ENCODE results near the gene PRKCE.

PRKCE gene

DNA sequence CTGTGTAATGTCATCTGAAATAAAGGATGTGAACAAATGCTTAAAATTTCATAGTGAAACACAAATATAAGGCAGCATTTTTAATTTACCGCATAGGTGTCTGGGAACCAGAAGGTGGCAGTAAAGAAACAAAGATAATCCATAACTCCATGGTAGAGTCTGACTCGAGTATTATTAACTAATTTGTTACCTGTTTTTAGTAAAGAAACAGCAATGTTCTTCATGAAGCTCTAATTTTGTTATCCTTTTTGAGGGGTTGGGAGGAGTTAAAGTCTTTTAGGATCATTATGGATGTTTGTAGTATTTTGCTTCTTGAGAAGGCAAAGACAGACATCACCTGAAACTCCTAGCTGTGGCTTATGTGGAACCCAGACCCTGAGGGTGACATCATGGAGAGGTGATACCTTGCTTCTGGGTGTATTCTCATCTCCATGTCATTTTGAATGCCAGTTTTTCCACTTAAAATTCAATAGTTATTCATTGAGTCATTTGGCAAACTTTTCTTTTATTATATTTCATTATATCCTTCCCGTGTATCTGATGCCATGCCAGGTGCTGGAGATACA, 359.5 kb downstream of the PRKCE start:
- peak; percentile 60 for DNase-seq
- in situ Hi-C loops (cut with HindIII; ENCODE audit: low pct_ligation_motif_present, low pct_unique_long_range_greater_than_20kb, low sequenced_read_pairs), result no loop called here

DNA sequence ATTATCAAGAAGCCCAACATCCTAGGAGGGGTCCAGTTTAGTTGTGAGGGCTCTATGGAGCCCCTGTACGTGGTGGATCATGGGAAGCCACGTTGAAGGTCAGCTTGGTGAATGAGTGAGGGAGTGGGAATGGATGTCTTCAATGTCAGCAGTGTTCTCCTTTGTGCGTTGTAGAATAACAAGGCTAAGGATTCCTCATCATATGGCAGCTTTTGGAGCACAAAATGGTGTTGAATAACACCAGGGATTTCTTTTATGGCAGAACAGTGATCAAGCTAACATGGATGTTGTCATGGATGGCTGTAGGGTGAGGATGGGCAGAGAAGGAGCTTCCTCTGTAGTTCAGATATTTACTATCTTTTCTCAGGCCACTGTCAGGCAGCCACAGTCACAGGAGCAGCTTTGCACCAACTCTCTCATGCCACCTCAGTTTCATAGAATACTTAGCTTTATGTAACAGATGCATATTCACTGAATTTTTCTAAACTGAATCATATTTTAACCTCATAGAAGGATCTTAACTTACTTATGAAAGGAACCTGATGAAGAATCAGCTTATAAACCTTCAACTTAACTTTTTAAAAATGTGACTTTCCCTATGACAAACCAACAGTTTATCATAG, 361.3 kb downstream of the PRKCE start:
- DNase-seq, result no peak
- in situ Hi-C loops (cut with HindIII; ENCODE audit: low pct_ligation_motif_present, low pct_unique_long_range_greater_than_20kb, low sequenced_read_pairs), result no loop called here

DNA sequence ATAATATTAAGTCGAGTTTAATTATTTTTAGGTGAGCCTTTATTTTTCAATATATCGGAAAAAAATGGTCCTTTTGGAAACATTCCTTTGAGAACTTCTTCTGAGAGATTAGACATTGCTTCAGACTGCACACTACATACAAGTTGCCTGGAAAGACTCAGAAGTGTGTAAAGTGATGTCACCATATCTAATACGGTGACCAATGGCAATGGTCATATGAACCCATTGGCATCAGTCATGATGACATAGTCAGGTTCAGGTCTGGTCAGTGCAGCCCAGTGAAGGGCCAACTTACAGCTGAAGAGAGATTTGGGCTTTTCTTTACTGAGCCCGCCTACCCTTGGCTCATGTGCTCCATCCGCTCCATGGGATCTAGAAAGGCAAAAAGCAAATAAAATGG, 362.3 kb downstream of the PRKCE start:
- in situ Hi-C loops (cut with HindIII; ENCODE audit: low pct_ligation_motif_present, low pct_unique_long_range_greater_than_20kb, low sequenced_read_pairs), result no loop called here
- no peak for DNase-seq

DNA sequence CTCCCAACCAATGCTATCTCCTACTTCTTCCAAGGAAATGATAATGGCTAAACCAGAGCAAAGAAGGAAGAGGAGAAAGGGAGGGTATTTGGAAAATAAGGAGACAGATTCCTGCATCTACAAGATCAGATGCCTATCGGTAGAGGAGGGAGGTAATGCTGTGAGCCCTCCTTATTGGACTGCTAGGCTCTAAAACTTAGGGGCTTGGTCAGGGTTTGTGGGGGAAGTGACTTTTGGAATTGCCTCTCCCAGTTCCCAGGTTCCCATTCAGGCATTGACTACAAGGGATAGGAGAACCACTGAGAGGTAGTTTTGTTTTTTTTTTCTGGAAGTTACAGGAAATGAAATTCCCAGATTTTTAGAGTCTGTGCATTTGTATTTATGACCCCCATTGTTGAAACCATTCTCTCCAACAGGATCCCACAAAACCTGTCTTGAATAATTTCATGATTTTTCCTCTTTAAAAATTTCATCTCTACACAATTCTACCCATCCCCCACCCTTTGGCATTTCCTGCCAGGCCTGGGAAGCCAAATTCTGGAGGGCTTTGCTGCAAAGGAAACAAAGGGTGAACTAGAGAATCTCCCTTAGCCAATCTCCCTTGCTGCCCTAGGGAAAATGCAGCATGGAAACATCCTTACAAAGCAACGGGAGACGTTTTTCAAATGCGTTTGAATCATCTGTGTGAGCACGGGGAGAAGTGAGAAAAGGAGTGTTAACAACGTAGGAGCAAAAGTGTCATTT, 363.6 kb downstream of the PRKCE start:
- DNase-seq, result no peak
- in situ Hi-C loops (cut with HindIII; ENCODE audit: low pct_ligation_motif_present, low pct_unique_long_range_greater_than_20kb, low sequenced_read_pairs), result no loop called here

DNA sequence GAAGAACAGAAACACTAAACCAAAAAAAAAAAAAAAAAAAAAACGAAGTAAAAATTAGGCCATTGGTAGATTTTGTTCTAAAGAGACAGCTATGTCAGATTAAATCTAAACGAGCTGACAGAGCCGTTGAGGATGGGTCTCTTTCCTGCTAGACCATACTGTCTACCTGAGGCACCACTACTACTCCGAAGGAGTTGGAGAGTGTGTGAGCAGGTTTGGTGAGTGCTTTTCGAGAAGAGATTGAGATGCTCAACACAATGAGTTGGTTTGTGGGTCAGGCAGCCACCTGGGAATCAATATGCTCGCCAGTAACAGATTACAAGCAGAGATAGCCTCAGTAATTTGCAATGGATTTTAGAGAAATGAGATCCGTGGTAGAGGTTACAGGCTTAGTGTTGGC, 364.2 kb downstream of the PRKCE start:
- in situ Hi-C loops (cut with HindIII; ENCODE audit: low pct_ligation_motif_present, low pct_unique_long_range_greater_than_20kb, low sequenced_read_pairs), result no loop called here
- no peak for DNase-seq

DNA sequence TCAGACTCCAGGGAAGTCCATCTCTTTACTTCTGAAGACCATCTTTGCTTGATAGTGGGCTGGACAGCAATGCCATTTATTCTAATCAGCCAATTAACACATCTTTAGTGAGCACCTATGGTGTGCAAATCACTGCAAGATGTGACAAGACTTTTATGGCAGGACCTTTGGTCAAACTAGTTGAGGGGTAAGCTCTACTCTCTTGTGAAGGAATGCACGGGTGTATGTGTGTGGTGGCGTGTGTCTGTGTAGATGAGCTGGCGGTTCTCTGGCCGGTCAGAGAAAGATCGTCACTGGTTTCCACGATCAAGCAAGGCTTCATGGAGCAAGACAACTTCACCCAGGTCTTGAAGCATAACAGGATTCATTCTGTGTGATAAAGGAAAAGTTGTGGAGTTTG, 364.6 kb downstream of the PRKCE start:
- no peak for DNase-seq
- in situ Hi-C loops (cut with HindIII; ENCODE audit: low pct_ligation_motif_present, low pct_unique_long_range_greater_than_20kb, low sequenced_read_pairs), result no loop called here

DNA sequence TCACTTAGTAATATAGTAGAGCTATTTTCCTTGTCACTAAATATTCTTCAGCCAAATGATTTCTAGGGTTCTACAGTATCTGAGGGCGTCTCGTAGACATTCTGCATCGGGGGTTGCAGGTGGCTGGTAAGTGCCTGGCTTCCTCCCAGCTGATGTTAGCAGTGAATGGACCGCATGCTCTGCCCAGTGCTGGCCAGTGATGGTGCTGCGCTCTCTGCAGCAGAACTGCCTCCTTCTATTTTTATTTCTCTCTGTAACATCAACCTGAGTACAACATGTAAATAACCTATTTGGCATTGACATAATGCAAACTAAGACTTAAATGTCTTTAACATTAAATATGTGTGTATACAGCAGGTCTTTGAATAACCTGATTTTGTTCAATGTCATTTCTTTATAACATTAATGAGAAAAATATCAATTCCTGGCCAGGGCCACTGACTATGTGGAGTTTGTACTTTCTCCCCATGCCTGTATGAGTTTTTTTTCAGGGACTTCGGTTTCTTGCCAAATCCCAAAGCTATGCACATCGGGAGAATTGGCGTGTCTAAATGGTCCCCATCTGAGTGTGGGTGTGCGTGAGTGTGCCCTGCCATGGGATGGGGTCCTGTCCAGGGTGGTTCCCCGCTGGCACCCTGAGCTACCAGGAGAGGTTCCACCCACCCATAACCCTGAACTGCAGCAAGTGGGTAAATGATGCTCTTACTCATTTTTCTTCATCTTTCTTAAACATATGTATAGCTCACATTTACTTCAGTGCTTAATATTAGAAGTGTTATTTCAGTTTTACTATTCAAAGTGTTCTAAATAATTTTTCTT, 367.5 kb downstream of the PRKCE start:
- DNase-seq, result no peak
- in situ Hi-C loops (cut with HindIII; ENCODE audit: low pct_ligation_motif_present, low pct_unique_long_range_greater_than_20kb, low sequenced_read_pairs), result no loop called here

DNA sequence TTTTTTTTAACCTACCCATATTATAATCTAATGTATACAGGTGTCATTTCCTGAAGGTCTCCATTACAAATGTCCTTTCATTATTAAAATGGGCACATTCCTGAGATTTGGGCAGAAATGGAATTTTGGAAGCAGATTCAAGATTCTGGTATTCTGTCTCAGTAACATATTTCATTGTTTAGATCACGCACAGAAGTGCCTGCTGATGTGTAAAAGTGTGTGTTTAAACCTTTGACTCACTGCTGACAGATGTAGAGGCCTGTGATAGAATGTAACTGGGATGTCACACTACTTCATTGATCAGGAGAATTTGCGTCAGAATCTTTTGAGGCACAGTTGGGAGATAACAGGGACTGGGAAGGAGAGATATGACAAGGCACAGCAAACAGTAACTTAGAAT, 368.9 kb downstream of the PRKCE start:
- in situ Hi-C loops (cut with HindIII; ENCODE audit: low pct_ligation_motif_present, low pct_unique_long_range_greater_than_20kb, low sequenced_read_pairs), result no loop called here
- no peak for DNase-seq

DNA sequence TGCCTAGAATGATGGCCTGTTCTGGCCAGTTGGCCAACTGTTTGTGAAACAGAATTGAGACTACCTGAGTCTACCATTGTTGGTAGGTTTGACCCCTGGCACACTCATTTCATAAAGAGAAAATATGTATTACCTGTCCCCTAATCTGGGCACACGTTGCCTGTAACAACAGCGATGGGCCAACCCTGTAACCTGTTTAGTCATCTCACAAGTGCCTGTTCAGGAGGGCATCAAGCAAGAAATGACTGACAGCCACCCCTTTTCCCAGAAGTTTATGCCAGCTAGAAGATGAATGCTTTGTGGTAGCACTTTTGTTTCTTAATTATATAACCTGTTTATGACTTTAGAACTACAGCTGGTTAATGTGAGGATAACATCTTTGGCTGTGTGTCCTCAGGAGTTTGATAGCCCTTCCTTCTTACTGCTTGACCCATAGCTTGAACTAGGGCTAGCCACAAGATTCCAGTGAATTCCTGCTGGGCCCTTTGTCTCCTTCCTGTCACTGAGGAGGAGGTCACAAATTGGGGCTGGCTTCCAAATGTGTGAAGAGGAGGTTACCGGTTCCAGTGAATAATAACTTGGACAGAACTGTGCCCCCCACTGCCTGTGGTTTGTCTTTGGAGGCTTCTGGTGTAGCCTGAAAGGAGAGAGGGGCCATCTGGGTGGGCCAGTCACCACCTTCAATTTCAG, 371.8 kb downstream of the PRKCE start:
- DNase-seq, result no peak
- in situ Hi-C loops (cut with HindIII; ENCODE audit: low pct_ligation_motif_present, low pct_unique_long_range_greater_than_20kb, low sequenced_read_pairs), result no loop called here

DNA sequence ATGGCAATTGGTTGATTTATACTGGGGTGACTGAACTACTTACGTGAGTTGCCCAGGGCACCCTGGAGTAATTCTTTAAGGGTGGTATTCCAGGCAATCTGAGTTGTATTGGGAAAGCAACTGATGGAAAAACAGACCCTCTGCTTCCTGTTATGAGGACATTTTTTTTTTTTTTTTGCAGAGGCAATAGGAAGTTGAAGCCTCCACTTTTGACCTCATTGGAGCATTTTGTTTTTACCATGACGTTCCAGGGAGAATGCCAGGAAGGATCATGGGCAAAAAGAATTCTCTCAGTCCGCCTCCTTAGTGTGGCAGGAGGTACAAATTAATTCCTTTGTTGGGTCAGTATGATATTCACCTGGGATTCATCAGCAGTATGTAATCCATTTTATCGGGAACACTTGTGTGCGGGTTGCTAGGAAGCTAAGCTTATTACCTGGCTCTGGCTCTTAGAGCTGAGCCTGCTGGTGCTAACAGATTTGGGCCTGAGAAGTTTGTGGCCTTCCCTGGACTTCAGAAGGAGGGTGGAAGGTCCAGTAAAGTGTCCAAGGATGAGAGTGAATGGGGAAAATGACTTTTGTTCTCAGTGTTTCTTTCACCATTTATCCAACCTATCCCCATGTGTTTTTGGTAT, 372.8 kb downstream of the PRKCE start:
- in situ Hi-C loops (cut with HindIII; ENCODE audit: low pct_ligation_motif_present, low pct_unique_long_range_greater_than_20kb, low sequenced_read_pairs), result no loop called here

DNA sequence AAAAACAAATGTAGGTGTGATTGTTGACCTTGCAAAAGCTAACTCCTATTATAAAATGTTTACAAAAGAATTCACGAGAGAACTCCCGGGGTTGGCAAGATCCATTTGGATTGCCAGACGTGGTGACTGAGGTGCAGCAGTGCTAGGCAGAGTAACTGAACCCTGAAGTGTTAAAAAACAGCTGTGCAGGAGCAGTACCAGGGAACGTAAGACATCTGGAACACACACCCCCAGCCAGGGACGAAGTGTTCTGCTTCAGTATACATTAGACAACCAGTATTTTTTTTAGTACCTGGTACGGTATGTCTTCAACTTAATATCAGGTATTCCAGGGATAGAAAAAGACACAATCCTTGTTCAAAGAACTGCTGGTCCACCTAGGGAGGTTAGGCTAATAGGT, 373.6 kb downstream of the PRKCE start:
- in situ Hi-C loops (cut with HindIII; ENCODE audit: low pct_ligation_motif_present, low pct_unique_long_range_greater_than_20kb, low sequenced_read_pairs), result loop anchor here (25.0 kb wide), 1 partner anchor 337 kb away; no protein-coding TSS in a partner anchor
- DNase-seq, result no peak

More for the DNA sequence above, 372.8 kb downstream of the PRKCE start:
- no peak for DNase-seq

DNA sequence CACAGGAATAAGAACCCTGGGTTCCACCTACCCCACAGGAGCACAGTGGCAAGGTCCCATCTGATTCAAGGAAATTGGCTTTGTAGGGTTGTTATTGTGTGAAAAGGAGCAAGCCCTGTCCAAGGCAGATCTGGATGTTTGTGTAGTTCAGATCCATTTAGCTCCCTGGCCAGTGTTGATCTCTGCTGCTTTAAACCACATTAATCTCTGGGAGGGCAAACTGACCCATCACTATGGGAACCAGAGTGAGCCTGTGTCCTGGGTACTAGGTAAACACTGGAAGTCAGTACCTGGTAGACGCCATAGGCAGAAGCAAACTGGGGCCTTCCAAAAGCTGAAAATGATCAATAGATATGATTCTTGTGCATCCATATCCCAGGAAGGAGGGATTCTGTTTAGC, 374.2 kb downstream of the PRKCE start:
- DNase-seq, result no peak
- in situ Hi-C loops (cut with HindIII; ENCODE audit: low pct_ligation_motif_present, low pct_unique_long_range_greater_than_20kb, low sequenced_read_pairs), result loop anchor here (25.0 kb wide), 1 partner anchor 337 kb away; no protein-coding TSS in a partner anchor

DNA sequence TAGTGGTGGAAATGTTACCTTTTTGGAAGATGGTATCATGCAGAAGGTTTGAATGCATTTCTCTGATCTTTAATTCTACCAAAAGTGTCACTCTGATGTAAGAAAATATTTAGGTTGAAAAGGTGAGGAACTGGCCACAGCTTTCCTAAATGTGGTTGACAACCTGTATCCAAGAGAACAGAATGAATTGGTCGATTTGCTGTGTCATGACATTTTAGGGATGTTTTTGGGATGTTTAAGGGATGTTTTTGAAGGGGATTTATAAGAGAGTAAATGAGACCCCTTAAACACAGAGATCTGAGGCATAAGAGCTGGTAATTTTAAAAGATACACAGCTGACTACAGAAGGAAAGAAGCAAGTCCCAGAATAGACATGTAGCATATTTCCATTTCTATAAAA, 375.0 kb downstream of the PRKCE start:
- in situ Hi-C loops (cut with HindIII; ENCODE audit: low pct_ligation_motif_present, low pct_unique_long_range_greater_than_20kb, low sequenced_read_pairs), result loop anchor here (25.0 kb wide), 1 partner anchor 336 kb away; no protein-coding TSS in a partner anchor
- no peak for DNase-seq

DNA sequence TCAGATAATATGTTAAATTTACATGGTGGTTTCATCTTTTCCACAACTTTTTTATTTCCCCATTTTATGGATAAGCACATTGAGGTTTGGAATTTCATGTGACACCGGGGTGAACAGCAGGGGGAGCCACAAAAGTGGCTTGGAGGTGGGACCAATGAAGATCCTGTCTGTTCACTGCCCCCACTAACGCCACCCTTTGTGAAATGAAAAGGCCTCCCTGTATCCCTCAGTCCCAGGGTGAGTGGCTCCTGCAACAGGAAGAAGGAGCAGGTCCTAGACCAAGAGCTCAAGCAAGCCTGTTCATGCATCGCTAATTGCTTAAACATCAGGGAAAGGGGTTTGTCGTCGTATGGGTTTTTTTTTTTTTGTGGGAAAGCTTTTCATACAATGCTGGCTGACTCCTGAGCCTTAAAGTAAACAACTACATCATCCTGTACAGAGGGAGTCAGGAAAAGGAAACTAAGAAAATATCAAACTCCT, 377.9 kb downstream of the PRKCE start:
- no peak for DNase-seq
- in situ Hi-C loops (cut with HindIII; ENCODE audit: low pct_ligation_motif_present, low pct_unique_long_range_greater_than_20kb, low sequenced_read_pairs), result loop anchor here (25.0 kb wide), 1 partner anchor 333 kb away; no protein-coding TSS in a partner anchor

DNA sequence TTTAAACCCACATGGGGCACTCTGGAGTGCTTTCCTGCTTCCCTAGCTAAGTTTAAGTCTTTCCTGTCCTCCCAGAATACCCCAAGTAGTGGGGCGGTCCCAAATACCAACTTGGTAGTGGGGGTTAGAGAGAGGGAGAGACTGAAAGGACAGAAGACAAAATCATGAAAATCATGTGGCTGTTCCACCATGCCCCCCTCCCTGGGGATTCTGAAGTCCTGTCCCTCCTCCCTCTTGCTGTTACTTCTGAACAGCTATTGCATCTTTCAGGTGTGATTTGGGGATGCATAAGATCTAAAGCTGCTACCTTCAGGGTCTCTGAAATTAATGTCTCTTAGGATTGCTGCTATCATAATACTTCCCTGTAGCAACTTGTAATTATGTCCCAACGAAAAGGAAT, 378.9 kb downstream of the PRKCE start:
- in situ Hi-C loops (cut with HindIII; ENCODE audit: low pct_ligation_motif_present, low pct_unique_long_range_greater_than_20kb, low sequenced_read_pairs), result loop anchor here (25.0 kb wide), 1 partner anchor 332 kb away; no protein-coding TSS in a partner anchor
- DNase-seq, result no peak

DNA sequence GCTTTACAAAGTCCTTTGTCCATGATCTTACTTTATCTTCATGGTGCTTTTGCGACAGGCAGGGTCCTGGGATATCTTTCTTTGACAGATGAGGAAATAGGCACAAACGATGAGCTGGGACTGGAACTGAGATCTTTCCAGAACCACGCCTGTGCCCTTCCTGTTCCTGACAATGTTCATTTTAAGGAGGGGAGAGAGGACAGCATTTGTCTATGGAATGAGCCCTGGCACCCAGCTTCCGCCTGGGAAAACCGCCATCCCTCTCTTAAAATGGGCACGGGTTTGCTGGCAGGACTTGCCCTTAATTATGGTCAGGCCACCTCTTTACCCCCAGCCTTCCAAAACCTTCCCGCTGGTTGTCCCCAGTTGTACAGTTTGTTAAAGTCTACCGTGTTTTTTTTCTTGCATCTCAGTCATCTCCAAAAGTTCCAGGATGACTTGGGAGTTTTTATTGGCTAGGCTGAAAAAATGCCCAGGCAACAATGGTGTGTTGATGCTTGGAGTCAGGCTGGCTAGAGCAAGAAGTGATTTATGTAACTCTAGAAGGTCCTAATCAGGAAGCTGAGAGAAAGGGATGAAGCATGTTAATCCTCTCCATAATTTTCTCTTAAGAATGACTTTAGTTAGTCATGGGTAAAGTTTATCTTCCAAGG, 380.8 kb downstream of the PRKCE start:
- in situ Hi-C loops (cut with HindIII; ENCODE audit: low pct_ligation_motif_present, low pct_unique_long_range_greater_than_20kb, low sequenced_read_pairs), result loop anchor here (25.0 kb wide), 1 partner anchor 330 kb away; no protein-coding TSS in a partner anchor
- no peak for DNase-seq

DNA sequence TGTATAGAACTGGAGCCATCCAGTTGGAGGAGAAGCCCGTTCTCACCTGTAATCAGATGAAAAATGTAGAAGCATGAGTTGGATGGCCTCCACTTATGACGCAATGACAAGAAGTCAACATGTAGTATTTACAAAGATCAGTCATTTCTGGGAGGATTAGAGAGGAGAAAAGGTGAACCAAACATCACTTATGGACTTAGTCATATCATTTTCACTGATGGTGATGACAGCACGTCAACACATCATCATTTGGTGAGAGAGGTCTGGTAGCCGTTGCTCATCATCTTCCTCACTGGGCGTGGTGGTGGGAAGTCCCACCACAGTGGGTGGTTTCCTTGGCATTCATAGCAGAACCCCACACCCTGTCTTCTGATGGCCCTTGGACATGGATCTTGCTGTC, 381.5 kb downstream of the PRKCE start:
- no peak for DNase-seq
- in situ Hi-C loops (cut with HindIII; ENCODE audit: low pct_ligation_motif_present, low pct_unique_long_range_greater_than_20kb, low sequenced_read_pairs), result loop anchor here (25.0 kb wide), 1 partner anchor 329 kb away; no protein-coding TSS in a partner anchor
